Suppressor macrophage treated with lipopolysaccharide for 1 hour (primary cell): Measurements from ENCODE around the gene MRNIP.
A peak's percentile ranks its signal among the peaks of the same experiment; 100 is the strongest.
"Not testable (repeated sequence)": the region's sequence is repeated elsewhere in the genome, so short reads cannot be mapped to it uniquely, and the experiment has no call there.

Experiments used
- DNase-seq, 3 donors: peaks; one replicate each; pipeline ENCODE4 v3.0.0-alpha.2; 2020 to 2022

The MRNIP gene

GRCh38 chr5:179837076-179838011 is 21.3 kb downstream of the MRNIP start:
- no peak for DNase-seq

GRCh38 chr5:179836225-179837019 is 22.2 kb downstream of the MRNIP start:
- peak; percentile 38 to 66 (median 43) for DNase-seq

DNA sequence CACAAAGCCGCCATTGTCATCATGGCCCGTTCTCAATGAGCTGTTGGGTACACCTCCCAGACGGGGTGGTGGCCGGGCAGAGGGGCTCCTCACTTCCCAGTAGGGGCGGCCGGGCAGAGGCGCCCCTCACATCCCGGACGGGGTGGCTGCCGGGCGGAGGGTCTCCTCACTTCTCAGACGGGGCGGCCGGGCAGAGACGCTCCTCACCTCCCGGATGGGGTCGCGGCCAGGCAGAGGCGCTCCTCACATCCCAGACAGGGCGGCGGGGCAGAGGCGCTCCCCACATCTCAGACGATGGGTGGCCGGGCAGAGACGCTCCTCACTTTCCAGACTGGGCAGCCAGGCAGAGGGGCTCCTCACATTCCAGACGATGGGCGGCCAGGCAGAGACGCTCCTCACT is 23.7 kb downstream of the MRNIP start:
- not testable (repeated sequence) for DNase-seq

- no peak for DNase-seq
These were observed 24.5 kb downstream of the MRNIP start for GRCh38 chr5:179834120-179834519.

GRCh38 chr5:179833709-179834070 is 24.9 kb downstream of the MRNIP start:
- DNase-seq: no peak

DNA sequence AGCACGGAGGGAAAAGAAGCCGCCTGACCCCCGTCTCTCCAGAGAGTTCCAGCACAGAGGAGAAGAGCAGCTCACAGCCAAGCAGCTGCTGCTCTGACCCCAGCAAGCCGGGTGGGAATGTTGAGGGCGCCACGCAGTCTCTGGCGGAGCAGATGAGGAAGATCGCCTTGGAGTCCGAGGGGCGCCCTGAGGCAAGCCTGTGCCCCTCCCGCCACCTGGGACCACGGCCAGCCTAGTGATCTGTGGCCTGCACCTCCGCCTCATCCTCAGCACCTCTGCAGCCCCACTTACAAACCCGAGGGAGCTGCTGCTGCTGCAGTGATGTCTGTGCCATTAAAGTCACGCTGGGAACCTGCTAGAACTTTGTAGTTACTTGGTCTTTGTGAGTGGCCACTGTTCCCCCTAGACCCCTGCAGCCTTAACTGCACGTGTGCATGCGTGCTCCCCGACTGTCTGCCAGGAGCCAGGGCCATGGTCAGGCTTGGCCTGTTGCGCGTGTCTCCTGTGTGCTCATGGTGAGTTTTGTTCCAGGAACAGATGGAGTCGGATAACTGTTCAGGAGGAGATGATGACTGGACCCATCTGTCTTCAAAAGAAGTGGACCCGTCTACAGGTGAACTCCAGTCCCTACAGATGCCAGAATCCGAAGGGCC is 25.4 kb downstream of the MRNIP start:
- DNase-seq: no peak

- no peak for DNase-seq
These were observed 26.4 kb downstream of the MRNIP start for GRCh38 chr5:179832039-179832745.

DNA sequence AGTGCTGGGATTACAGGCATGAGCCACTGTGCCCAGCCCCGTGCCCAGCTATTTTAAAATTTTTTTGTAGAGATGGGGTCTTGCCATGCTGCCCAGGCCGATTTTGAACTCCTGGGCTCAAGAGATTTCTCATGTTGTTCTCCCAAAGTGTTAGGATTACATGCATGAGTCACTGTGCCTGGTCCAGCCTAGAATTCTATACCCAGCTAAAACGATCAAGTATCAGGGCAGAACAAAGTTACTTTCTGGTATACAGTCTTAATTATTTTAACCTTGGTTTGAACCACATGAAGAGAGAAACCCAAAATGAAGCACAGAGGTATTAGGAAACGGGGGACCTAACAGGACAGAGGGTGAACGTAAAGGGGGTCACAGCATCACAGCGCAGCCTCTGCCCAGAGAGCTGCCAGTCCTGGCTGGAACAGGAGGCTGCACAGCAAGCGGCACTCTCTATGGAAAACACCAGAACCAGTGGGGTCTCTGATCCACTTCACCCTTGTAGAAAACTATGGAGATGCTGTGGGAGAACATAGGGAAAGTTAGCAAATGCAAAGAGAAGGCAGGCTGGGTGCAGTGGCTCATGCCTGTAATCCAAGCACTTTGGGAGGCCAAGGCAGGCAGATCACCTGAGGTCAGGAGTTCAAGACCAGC is 27.7 kb downstream of the MRNIP start:
- no peak for DNase-seq

DNA sequence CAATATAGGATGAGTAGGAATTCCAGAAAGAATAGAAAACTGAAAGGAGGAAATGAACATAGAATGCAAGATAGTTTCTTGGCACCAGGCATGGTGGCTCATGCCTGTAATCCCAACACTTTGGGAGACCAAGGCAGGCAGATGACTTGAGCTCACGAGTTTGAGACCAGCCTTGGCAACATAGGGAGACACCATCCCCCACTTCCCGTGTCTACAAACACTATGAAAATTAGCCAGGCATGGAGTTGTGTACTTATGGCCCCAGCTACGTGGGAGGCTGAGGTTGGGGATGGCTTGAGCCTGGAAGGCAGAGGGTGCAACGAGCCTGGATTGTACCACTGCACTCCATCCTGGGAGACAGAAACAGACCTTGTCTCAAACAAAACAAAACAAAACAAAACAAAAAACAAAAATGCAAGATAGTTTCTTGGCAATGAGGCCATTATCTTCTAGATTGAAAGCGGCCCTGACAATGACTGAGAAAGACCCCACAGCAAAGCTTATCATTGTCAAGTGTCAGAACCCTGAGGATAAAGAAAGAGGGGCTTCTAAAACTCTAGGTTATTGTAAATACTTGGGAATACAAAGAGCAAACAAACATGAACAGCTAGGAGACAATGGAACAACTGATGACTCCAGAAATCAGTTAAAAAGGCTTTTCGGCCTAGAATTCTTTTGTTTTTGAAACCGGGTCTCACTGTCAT is 28.7 kb downstream of the MRNIP start:
- DNase-seq: no peak

DNA sequence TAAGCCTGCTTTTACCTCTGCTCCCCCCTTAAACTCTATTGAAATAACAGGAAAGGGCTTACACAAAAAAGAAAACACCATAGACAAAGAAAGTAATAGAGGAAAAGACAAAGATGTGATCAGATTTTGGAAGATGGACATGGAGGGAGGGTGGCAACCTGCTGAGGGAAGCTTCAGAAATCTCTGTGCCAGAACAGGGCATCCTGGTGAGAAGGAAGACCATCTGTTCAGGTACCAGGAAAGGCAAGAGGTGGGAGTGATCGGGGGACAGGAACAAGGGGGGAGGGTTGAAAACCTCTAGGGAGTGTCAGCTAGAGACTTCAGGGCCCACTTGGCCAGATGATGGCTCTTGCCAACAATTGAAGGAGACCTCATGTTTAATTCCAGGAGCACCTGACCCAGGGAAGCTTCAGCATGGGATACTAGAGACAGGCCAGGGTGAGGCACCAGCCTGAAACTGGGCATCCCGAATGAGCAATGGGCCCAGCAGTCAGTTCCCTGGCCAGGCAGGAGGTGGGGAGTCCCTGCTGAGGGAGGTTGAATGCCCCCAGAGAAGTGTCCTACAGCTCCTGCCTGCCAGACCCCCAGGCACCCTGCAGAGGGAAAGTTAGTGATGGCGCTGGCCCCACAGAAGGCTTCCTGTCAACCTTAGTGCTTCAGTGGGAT is 29.7 kb downstream of the MRNIP start:
- DNase-seq: no peak

DNA sequence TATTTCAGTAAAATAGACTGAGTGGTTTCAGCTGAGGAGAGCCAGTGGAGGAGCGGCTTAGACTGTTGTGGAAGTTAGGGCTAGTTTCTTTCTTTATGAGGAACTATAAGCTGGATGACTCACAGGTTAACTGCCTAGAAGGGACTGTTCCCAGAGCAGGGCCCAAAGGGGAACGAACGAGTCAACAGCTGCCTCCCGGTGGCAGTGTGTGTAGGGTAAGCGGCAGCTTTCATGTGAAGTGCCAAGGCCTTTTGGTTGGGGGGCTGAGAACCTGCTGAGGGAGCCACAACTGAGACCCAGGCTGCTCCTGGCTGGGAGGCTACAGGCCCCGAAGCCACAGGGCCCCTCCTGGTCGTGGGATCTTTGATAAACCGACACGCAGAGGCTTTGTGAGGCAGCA is 30.9 kb downstream of the MRNIP start:
- peak; percentile 93 to 94 (median 93) for DNase-seq

DNA sequence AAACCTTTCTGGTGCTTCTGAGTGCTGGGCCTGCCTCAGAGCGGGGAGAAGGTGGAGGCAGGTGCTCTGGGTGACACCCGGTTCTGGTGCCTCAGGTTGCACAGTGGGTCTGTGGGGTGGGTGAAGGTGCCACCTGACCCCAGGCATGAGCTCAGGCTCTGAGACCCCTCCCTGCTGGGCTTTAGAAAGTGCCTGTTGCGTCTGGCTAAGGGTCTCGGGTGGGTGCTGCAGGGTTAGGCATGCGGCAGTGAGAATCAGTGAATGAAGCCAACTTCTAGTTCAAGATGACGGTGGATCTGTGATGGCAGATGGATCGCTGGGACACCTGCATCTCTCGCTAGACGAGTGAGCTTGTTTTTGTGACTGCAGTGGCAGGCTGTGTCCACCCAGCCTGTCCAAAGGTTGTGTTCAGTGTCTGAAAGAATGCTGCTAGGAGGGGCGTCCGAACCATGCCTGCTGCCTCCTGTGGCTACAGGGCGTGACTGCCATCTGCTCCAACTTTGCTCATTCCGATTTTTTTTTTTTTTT is 32.9 kb downstream of the MRNIP start:
- DNase-seq: no peak

DNA sequence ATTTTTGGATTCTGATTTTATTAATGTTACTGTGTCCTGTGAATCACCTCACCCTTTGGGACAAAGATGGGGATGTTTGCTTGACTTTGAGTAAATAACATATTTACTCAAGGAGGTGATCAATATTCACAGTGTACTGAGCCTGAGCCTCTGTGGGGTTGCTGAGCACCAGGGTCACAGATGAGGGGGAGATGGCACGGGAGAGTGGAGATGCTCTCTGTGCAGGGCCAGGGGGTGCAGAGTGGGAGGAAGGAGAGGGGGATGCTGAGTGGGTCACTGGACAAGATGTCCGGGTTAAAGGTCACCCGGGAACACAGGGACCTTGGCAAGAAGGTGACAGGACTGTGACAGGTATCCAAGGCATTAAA is 33.9 kb downstream of the MRNIP start:
- DNase-seq: no peak

- no peak for DNase-seq
These were observed 34.5 kb downstream of the MRNIP start for GRCh38 chr5:179823937-179824744.

DNA sequence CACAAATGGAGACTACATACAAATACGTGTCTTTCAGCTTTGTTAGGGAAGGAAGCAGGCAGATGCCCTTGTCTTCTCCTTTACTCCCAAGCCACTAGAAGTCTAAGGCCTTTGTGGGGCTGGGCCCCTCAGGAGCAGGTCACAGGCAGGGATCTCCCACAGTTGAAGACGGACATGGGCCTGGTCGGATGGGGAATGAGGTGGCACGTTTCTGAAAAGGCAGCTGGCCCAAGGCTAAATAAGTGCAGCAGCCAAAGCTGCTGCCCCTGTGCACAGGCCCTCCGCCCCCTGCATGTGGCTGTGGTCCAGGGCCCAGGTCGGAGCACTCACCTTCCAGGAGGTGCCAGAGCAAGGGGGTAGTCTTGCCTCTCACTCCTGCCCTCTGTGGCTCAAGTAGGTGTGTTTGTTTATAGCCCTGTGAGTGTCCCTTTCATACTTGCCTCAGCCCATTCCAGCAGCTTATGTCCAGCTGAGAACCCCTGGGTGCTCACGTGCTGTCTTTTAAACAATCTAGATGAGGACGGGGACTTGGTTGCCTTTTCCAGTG is 36.1 kb downstream of the MRNIP start:
- no peak for DNase-seq

DNA sequence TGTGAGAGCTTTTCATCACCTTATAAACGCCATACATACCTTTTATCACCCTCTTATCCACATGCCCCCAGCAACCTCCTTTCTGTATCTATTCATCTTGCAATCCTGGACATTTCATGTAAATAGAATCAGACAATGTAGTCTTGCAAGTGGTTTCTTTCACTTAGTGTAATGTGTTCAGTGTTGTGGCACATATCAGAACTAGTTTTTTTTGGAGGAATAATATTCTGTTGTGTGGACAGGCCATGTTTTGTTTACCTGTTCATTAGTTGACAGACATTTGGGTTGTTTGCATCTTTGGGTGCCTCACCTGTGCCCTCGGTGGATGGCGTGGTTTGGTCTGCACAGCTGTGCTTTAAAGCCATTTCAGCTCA is 36.6 kb downstream of the MRNIP start:
- DNase-seq: no peak

- peak; percentile 90 to 96 (median 92) for DNase-seq
These were observed 37.1 kb downstream of the MRNIP start for GRCh38 chr5:179821298-179822058.

DNA sequence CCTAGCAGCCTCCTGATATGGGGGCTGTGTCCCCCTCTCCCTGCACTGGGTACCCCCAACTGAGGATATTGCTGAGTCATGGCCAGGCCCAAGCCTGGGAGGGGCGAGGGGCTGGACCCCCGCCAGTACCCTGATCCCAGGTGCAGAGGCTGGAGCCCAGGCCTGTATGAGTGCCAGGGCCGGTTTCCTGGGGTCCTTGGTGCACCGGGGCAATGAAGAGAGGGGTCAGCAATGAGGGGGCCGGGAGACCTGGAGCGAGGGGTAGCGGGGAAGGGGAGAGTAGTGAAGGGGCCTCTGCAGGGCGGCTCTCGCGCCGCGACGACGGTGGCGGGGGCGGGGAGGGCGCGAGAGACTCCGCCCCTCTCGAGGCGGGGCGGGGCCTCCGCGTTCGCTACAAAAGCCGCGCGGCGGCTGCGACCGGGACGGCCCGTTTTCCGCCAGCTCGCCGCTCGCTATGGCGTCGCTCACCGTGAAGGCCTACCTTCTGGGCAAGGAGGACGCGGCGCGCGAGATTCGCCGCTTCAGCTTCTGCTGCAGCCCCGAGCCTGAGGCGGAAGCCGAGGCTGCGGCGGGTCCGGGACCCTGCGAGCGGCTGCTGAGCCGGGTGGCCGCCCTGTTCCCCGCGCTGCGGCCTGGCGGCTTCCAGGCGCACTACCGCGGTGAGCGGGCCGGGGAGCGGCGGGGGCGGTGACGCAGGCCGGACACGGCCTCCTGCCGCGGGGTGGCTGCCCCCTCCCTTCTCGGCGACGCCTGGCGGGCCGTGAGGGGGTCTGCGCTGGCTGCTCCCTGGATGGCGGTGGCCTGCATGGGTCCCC is 37.9 kb downstream of the MRNIP start, which contains the start of gene SQSTM1:
TSS of gene SQSTM1 (plus strand) at position 423 of the 815 bp plus-strand sequence. CDS start at position 455, 32 bp downstream.
- DNase-seq: peak; percentile 85 to 96 (median 92)
